HL-60/S4 treated with retinoic acid at 250 ng/mL for 4 days and 3 days (cell line): ENCODE data around the gene CNR2.
"Not testable (repeated sequence)": the region's sequence is repeated elsewhere in the genome, so short reads cannot be mapped to it uniquely, and the experiment has no call there.

ENCODE experiments used
- in situ Hi-C: fragments of 300-500 bp; cut with MboI; formaldehyde crosslinking; loops from 2 replicates; pipeline ENCODE4 v1.7.0; 2022; ENCODE audit warnings: low sequenced_read_pairs

CNR2 gene

DNA sequence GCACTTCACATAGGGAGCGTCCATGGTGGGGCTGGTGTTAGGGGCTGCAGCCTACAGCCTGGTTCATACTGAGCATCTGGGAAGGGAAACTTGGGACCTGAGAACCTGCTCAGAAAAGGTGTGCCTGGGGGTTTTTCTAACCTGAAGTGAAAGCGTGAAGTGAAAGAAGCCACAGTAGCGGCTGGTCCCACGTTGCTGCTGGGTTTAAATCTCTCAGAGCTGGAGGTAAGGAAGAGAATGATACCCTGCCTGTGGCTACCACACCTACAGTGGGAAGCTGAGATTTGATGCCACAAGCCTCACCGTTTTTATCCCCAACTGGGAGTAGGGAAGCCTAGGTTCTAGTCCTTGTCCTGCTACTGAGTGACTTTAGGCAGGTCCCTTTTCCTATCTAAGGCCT lies 24.1 kb downstream of the CNR2 start:
- in situ Hi-C loops, result no loop called here

DNA sequence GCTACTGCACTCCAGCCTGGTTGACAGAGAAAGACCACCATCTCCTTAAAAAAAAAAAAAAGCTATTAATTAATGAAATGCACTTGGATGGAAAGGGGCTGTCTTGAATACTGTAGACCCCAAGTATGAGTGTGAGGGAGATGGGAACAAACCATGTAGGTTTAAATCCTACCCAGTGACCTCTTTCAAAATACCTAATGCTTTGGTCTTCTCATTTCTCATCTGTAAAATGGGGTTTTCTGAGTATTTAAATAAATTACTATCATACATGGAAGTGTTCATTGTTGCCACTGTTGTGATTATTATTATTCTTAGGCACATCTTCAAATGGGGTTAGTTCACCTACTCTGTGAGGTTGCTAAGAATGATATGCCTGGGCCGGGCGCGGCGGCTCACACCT lies 27.9 kb downstream of the CNR2 start:
- in situ Hi-C loops, result no loop called here

- in situ Hi-C loops, result no loop called here
Measured at GRCh38 chr1:23882746-23883145, 30.4 kb downstream of the CNR2 start.

DNA sequence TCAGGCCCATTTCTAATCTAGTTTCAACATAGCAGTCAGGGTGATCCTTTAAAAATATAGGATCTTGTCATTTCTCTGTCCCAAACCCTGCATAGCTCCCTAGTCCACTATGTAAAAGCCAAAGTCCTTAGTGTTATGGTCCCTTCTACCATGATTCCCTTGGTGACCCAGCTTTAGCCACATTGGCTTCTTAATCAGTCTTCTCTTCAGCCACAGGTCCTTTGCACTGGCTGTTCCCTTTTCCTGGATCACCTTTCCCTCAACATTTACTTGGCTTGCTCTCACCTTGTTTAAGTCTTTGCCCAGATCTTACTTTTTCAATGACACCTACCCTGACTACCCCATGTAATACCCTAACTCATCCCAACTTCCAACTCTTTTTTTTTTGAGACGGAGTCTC lies 33.4 kb downstream of the CNR2 start:
- in situ Hi-C loops, result no loop called here

DNA sequence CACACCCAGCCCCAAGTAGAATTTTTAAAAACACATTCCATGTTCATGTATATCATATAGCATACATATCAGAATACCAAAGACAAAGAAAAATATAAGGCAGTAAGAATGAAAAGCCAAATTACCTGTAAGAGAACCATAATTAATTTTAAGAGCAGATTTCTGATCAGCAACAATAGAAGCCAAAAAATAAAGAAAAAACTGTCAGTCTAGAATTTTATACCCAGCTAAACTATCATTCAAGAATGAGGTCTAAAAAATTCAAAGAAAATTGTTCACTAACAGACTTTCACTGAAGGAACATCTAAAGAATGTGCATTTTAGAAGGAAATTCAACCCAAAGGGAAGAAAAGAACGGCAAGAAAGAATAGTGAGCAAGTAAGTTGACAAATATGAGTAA lies 34.5 kb downstream of the CNR2 start:
- in situ Hi-C loops, result no loop called here

DNA sequence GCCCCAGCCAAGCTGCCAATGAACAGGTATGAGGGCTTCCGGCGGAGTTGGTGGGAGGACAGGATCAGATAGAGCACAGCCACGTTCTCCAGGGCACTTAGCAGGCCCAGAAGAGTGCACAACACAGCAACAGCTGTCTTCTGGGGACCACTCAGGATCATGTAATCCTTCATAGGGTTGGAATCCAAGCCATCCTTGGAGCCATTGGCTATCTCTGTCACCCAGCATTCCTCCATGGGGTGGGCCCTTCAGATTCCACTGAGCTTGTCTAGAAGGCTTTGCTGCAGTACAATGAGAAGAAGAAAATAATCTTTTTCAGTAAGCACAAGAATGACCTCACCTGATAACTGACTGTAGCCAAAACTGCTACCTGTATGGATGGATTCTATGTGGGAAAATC lies 37.8 kb downstream of the CNR2 start:
- in situ Hi-C loops, result no loop called here

DNA sequence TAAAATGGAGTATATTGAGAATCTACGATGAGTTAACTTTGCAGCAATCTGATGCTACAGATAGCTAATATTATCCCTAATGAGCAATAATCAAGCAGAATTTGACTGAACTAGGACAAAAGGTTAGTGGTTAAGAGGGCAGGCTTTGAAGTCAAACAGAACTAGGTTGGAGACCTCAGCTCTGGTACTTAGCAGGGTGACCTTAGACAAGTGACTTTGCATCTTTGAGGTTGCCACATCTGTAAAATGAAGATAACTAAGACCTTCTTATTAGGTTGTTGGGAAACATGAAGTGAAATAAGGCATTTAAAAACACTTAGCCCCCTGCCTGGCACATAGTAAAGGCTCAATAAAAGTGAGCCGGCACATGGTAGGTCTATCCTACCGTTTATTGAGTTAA lies 40.7 kb downstream of the CNR2 start:
- in situ Hi-C loops, result no loop called here

GRCh38 chr1:23869051-23869450 lies 44.1 kb downstream of the CNR2 start:
- in situ Hi-C loops, result no loop called here

DNA sequence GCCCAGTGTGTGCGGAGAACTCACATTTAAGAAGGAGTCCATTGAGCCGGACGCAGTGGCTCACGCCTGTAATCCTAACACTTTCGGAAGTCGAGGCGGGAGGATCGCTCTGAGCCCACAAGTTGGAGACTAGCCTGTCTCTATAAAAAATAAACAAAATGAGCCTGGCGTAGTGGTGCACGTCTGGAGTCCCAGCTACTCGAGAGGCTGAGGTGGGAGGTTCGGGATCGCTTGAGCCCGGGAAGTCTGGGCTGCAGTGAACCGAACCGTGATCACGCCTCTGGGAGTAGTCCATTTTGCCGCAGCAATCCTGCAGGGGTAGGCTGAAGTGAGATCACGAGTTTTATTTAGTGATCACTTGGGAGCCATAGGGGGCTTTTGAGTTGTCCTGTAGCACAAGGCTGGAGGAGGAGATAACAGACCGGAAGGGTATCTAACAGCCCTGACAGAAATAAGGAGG lies 44.6 kb downstream of the CNR2 start:
- in situ Hi-C loops, result no loop called here

GRCh38 chr1:23867895-23868556 lies 45.1 kb downstream of the CNR2 start, which contains the start of gene FUCA1:
TSS of gene FUCA1 (minus strand) at chr1:23868290. CDS start at chr1:23868286, 4 bp downstream.
- in situ Hi-C loops, result no loop called here

DNA sequence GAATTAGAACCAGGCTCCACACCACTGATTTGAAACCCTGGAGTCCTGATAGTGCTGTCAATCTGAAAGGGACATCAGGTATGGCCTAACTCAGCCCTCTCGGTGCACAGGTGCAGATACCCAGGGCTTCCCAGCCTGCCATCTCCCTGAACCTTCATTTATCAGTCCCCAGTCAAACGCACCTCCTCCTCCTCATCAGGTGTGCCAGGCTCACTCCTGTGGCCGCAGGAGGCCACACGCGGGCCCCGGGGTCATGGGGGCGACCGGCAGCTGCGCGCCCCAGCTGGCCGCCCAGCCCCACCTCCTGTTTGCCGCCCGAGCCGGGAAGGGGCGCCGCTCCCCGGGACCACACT lies 45.6 kb downstream of the CNR2 start:
- in situ Hi-C loops, result no loop called here

- in situ Hi-C loops, result no loop called here
Measured at GRCh38 chr1:23865543-23865930, 47.6 kb downstream of the CNR2 start.

DNA sequence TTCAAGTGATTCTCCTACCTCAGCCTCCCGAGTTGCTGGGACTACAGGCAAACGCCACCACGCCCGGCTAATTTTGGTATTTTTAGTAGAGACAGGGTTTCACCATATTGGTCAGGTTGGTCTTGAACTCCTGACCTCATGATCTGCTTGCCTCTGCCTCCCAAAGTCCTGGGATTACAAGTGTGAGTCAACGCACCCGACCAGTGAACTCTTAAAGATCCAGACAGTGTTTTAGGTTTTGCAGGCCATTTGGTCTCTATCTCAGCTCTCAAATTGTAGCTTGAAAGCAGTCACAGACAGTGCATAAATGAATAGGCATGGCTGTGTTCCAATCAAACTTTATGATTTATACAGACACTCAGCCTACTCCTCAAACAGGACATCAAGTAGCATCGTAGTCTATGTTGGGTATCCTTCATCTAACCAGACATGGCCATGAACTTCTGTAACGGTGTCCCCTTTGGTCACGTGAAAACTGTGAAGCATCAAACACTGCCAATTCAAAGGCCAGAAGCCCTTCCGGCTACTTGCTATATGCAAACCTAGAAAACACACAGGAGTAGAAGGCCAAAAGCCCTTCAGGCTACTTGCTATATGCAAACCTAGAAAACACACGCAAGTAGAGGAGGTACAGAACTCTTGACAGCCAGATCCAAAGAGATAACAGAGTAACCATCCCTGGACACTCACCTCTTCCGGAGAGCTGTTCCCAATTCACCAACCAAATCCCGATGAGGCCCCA lies 48.2 kb downstream of the CNR2 start:
- in situ Hi-C loops, result loop anchor here (5.0 kb wide), 1 partner anchor 58 kb away; no protein-coding TSS in a partner anchor

GRCh38 chr1:23862640-23863039 lies 50.5 kb downstream of the CNR2 start:
- in situ Hi-C loops, result loop anchor here (5.0 kb wide), 1 partner anchor 55 kb away; no protein-coding TSS in a partner anchor

DNA sequence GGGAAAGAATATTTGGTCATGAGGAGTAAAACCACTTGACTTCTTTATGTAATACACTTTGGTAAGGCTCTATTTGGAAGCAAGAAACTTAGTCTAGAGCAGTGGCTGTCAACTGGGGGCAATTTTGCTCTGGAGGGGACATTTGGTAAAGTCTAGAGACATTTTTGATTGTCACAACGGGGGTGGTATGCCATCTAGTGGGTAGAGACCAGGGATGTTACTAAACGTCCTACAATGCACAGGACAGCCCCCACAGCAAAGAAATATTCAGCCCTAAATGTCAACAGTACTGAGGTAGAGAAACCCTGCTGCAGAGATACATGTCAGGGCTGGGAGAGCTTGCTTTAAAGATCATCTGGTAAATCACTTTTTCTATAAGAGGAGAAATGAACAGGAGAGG lies 58.6 kb downstream of the CNR2 start:
- in situ Hi-C loops, result no loop called here

DNA sequence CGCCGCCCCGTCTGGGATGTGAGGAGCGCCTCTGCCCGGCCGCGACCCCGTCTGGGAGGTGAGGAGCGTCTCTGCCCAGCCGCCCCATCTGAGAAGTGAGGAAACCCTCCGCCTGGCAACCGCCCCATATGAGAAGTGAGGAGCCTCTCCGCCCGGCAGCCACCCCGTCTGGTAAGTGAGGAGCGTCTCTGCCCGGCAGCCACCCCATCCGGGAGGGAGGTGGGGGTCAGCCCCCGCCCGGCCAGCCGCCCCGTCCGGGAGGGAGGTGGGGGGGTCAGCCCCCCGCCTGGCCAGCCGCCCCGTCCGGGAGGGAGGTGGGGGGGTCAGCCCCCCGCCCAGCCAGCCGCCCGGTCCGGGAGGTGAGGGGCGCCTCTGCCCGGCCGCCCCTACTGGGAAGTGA lies 60.0 kb downstream of the CNR2 start:
- in situ Hi-C loops, result not testable (repeated sequence)

DNA sequence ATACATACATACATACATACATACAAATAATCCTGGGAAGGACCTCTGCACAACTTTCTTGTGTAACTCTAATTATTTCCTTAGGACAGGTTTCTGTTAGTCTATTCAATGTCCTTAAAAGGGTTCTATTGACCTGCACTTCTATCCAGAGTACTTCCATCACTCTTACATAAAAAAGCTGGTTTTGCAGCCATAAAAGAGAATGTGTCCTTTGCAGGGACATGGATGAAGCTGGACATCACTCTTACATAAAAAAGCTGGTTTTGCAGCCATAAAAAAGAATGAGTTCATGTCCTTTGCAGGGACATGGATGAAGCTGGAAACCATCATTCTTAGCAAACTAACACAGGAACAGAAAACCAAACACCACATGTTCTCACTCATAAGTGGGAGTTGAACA lies 61.8 kb downstream of the CNR2 start:
- in situ Hi-C loops, result not testable (repeated sequence)

DNA sequence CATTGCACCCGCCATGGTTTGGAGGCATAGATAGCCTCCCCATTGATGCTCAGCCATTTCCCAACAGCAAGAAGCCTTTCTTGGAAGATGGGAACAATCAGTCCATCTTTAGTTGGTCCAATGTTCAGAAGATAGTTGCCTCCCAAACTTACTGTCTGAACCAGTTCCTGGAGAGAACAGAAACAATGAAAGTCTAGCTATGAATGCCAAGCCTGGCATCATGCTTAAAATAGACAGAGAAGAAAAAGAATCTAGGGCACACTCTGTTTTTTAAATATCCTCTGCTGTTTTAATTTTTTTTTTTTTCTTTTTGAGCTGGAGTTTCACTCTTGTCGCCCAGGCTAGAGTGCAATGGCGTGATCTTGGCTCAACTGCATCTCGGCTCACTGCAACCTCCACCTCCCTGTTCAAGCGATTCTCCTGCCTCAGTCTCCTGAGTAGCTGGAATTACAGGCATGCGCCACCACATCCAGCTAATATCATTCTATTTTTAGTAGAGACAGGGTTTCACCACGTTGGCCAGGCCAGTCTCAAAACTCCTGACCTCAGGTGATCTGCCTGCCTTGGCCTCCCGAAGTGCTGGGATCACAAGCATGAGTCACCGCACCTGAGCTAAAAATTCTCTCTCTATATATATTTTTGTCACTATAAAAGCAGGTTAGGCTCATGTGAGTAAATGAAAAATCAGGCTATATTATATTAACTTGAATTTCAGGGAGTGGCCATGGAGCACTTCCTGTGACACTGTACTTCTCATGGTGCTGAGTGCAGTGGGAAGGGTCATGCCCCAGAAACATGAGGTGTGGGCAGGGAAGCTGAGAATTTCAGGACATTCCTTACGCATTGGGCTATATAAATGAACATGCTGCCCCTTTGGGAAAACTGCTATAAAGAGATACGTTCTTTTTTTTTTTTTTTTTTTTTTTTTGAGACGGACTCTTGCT lies 64.2 kb downstream of the CNR2 start:
- in situ Hi-C loops, result no loop called here

- in situ Hi-C loops, result not testable (repeated sequence)
Measured at GRCh38 chr1:23847482-23848095, 65.6 kb downstream of the CNR2 start.

DNA sequence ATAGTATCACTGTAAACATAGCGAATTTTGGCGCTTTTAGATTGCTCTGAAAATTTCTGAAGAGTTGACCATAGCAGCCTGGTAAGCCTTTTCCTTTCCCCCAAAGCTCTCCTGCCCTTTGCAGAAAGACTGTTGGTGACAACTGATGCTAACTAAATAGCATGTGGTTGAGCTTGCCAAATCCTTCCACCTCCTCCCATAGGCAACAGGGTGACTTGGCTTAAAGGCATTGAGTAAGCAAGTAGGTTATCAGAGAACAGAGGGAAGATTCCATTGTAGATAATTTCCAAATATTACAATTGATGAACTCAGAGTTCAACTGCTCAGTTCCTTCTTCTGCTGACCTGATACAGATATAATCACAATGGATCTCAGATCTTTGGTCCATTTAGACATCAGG lies 68.0 kb downstream of the CNR2 start:
- in situ Hi-C loops, result no loop called here

GRCh38 chr1:23843644-23844043 lies 69.5 kb downstream of the CNR2 start:
- in situ Hi-C loops, result no loop called here
